Esophagus squamous epithelium (tissue), 5 donors: ENCODE measurements around the gene C21orf91. TPM values are rescaled to one million over a fixed set of nuclear protein-coding genes. Genes with fewer than 3 reads are reported as not detected.

ENCODE experiments used
- DNase-seq: peaks from one replicate; lab custom pipeline; 2025; lab: John Stamatoyannopoulos, UW
- H3K27ac ChIP-seq, 4 donors: fragments of 200-600 bp; sonication (generic); one replicate each; pipeline ENCODE4 v1.5.1; 2016 to 2019; ENCODE audit warnings: mild to moderate bottlenecking in 1 of 4
- H3K27me3 ChIP-seq, 4 donors: fragments of 200-600 bp; sonication (generic); 1 replicate in 3 of 4; 2 replicates in 1 of 4; pipeline versions ENCODE4 v1.5.1 to v1.6.0; 2017 to 2021; ENCODE audit warnings: antibody characterized with exemption in 1 of 4
- H3K36me3 ChIP-seq, 3 donors: fragments of 200-600 bp; sonication (generic); one replicate each; pipeline ENCODE4 v1.5.1; 2016 to 2019
- H3K4me1 ChIP-seq, 3 donors: fragments of 200-600 bp; sonication (generic); one replicate each; pipeline ENCODE4 v1.5.1; 2017 to 2019
- H3K4me3 ChIP-seq, 4 donors: fragments of 200-600 bp; sonication (generic); 1 replicate in 3 of 4; 2 replicates in 1 of 4; pipeline ENCODE4 v1.5.1; 2016 to 2019; ENCODE audit warnings: mild to moderate bottlenecking in 2 of 4, moderate library complexity in 1 of 4
- H3K9me3 ChIP-seq, 3 donors: fragments of 200-600 bp; sonication (generic); one replicate each; pipeline ENCODE4 v1.5.1; 2016 to 2019
- CTCF ChIP-seq, 6 experiments: fragments of 450-650 bp in 4 of 6; fragments of 200-600 bp in 2 of 6; sonication (generic) in 2 of 6; IDR thresholded peaks; one replicate each; pipeline ENCODE4 v1.5.1; 2016 to 2019; ENCODE audit warnings: antibody characterized with exemption in 6 of 6, mild to moderate bottlenecking in 4 of 6, moderate library complexity in 4 of 6
- POLR2A ChIP-seq, 4 donors: fragments of 450-650 bp; IDR thresholded peaks; one replicate each; pipeline ENCODE4 v1.6.1; 2017; ENCODE audit warnings: antibody characterized with exemption in 4 of 4, mild to moderate bottlenecking in 4 of 4, moderate library complexity in 3 of 4
- WGBS, 2 donors: methylation state at CpG; one replicate each; pipeline ENCODE4 v1.1.5; 2018; 5-methylcytosine and 5-hydroxymethylcytosine counted together
- intact Hi-C: fragments of 100-400 bp; cut with DNase I; formaldehyde crosslinking; loops from one replicate; pipeline ENCODE4 v1.15.0; 2022
- total RNA-seq, 4 donors: library from RNA; depleted of rRNA; stranded (reverse); fragments of >200 nt; gene quantifications; one replicate each; pipeline ENCODE4 v1.1.0, GENCODE V29; 2016
- donor health status: DM: yes; HTN: yes; CAD: no.

The C21orf91 gene
- total RNA-seq, 4 donors from 2014 or later, result 4.2 to 16.5 (median 12.8) TPM

GRCh38 chr21:17745086-17745485 lies 74.1 kb downstream of the C21orf91 start:
- TF ChIP-seq CTCF (IDR thresholded peaks at IDR 0.05) (no peak), POLR2A (IDR thresholded peaks at IDR 0.05) (no peak)
- 76 to 87% methylated on average over 6 of the region's 6 CpGs for WGBS, 2 donors
- H3K27ac ChIP-seq, result no peak overlapping the region
- no peaks in the 10 kb centered on the region for H3K9me3 ChIP-seq
- no peak for DNase-seq
- H3K4me3 ChIP-seq, result no peak overlapping the region
- H3K4me1 ChIP-seq, result peaks cover 0 to 25% (median 8%) of the 10 kb centered on the region in 3 donors
- no peaks in the 10 kb centered on the region for H3K36me3 ChIP-seq
- intact Hi-C loops, result no loop called here
- no peaks in the 10 kb centered on the region for H3K27me3 ChIP-seq

GRCh38 chr21:17742940-17743592 lies 76.1 kb downstream of the C21orf91 start:
- no peak for DNase-seq
- intact Hi-C loops, result no loop called here
- H3K27ac ChIP-seq, result no peak overlapping the region
- H3K9me3 ChIP-seq, result no peaks in the 10 kb centered on the region
- TF ChIP-seq POLR2A (IDR thresholded peaks at IDR 0.05), result no peak
- TF ChIP-seq CTCF (IDR thresholded peaks at IDR 0.05), result no peak
- no peaks in the 10 kb centered on the region for H3K27me3 ChIP-seq
- peaks cover 0 to 25% (median 8%) of the 10 kb centered on the region in 3 donors for H3K4me1 ChIP-seq
- WGBS, 2 donors, result 87 to 93% methylated on average over 2 of the region's 2 CpGs
- no peak overlapping the region for H3K4me3 ChIP-seq
- no peaks in the 10 kb centered on the region for H3K36me3 ChIP-seq

- DNase-seq, result no peak
- Histone ChIP-seq H3K27ac (peak overlapping the region; percentile 35 to 60 (median 39)), H3K36me3 (no peaks in the 10 kb centered on the region), H3K4me3 (no peak overlapping the region), H3K27me3 (no peaks in the 10 kb centered on the region), H3K4me1 (peaks cover 0 to 25% (median 8%) of the 10 kb centered on the region in 3 donors), H3K9me3 (no peaks in the 10 kb centered on the region)
- intact Hi-C loops, result no loop called here
- no peak for TF ChIP-seq POLR2A (IDR thresholded peaks at IDR 0.05)
- TF ChIP-seq CTCF (IDR thresholded peaks at IDR 0.05), result no peak
Observed at GRCh38 chr21:17742181-17742580, 77.0 kb downstream of the C21orf91 start.

Other genes starting within 250 kb of the C21orf91 start
- 10 to 100 TPM; 29.5 to 61.4 (median 44.8) TPM for gene BTG3, start 206.5 kb downstream of the C21orf91 start, total RNA-seq